A549 (cell line): ENCODE data around the gene DSG2. TPM values are rescaled to one million over a fixed set of nuclear protein-coding genes. Genes with fewer than 3 reads are reported as not detected.

Source experiments
- ATAC-seq, 2 experiments: fragments of 200-7000 bp in 1 of 2; fragments of >200 bp in 1 of 2; cut with Nextera tagmentation in 1 of 2; cut with Tn5 transposase in 1 of 2; 3 replicates each; pipeline versions ENCODE4 v1.8.0 to v1.9.1; 2018 to 2020; ENCODE audit warnings: mild to moderate bottlenecking in 1 of 2, moderate library complexity in 1 of 2
- CTCF ChIA-PET: fragments of 300-600 bp; sonication (Branson Sonifier 250); formaldehyde crosslinking; extraction: SDS; loops from one replicate; lab custom pipeline; 2021; ENCODE audit warnings: antibody characterized with exemption, inconsistent platforms; lab: Yijun Ruan, JAX
- POLR2A ChIA-PET: fragments of 350-600 bp; formaldehyde crosslinking; extraction: SDS; loops from one replicate; lab custom pipeline; 2021; ENCODE audit warnings: antibody characterized with exemption, inconsistent platforms; lab: Yijun Ruan, JAX
- DNase-seq, 2 experiments: peaks; one replicate each; pipeline versions ENCODE4 v3.0.0 to v3.0.0-alpha.2; 2011 to 2016; ENCODE audit warnings: low read depth in 1 of 2, low spot score in 1 of 2
- FAIRE-seq: peaks from 2 replicates; lab custom pipeline; 2011; peaks lifted over from hg19 to GRCh38; lab: Jason Lieb, UNC
- H3K27ac ChIP-seq, 2 experiments: fragments of >200 bp; sonication (Bioruptor Twin); formaldehyde crosslinking; 3 replicates each; pipeline ENCODE4 v1.5.1; 2016 to 2017
- H3K4me1 ChIP-seq: fragments of >200 bp; sonication (Bioruptor Twin); formaldehyde crosslinking; 3 replicates; pipeline ENCODE4 v1.6.1; 2016
- H3K4me2 ChIP-seq: fragments of >200 bp; sonication (Bioruptor Twin); formaldehyde crosslinking; 3 replicates; pipeline ENCODE4 v1.6.1; 2016
- H3K4me3 ChIP-seq: fragments of >200 bp; sonication (Bioruptor Twin); formaldehyde crosslinking; 3 replicates; pipeline ENCODE4 v1.5.1; 2016
- H3K9me3 ChIP-seq: fragments of >200 bp; sonication (Bioruptor Twin); formaldehyde crosslinking; 3 replicates; pipeline ENCODE4 v1.6.1; 2016
- BHLHE40 ChIP-seq: IDR thresholded peaks from 2 replicates; pipeline ENCODE4 v1.6.1; 2012; ENCODE audit warnings: low read depth, low read length, inconsistent platforms
- CBX8 ChIP-seq: fragments of 200-600 bp; sonication (generic); IDR thresholded peaks from 2 replicates; pipeline ENCODE4 v1.6.1; 2016
- CHD2 ChIP-seq: fragments of 150-350 bp; IDR thresholded peaks from 2 replicates; pipeline ENCODE4 v1.6.1; 2014; ENCODE audit warnings: low read length; ENCODE audit not compliant: partially characterized antibody
- FOSL2 ChIP-seq, 2 experiments: fragments of 450-650 bp in 1 of 2; fragments of >200 bp in 1 of 2; sonication (Bioruptor Twin) in 1 of 2; formaldehyde crosslinking; IDR thresholded peaks; 2 replicates each; pipeline versions ENCODE4 v1.5.0 to v1.6.1; 2016 to 2020; ENCODE audit warnings: mild to moderate bottlenecking in 1 of 2, moderate library complexity in 1 of 2
- HOXA7 ChIP-seq: fragments of 250-450 bp; sonication (Bioruptor Pico); IDR thresholded peaks from 2 replicates; pipeline ENCODE4 v1.5.0; 2020; ENCODE audit warnings: mild to moderate bottlenecking, moderate library complexity
- JUN ChIP-seq, 2 experiments: fragments of >200 bp; sonication (Bioruptor Twin); formaldehyde crosslinking; IDR thresholded peaks; 2 replicates in 1 of 2; 3 replicates in 1 of 2; pipeline ENCODE4 v1.6.1; 2016 to 2017
- KDM1A ChIP-seq: fragments of 200-600 bp; sonication (generic); IDR thresholded peaks from 2 replicates; pipeline ENCODE4 v1.6.1; 2016; ENCODE audit warnings: low read depth, mild to moderate bottlenecking
- KDM5A ChIP-seq: fragments of 200-600 bp; sonication (generic); IDR thresholded peaks from 2 replicates; pipeline ENCODE4 v1.6.1; 2016; ENCODE audit warnings: antibody characterized with exemption, mild to moderate bottlenecking
- MAFK ChIP-seq: fragments of 450-650 bp; IDR thresholded peaks from 2 replicates; pipeline ENCODE4 v1.6.1; 2014; ENCODE audit not compliant: partially characterized antibody
- MAX ChIP-seq: IDR thresholded peaks from 2 replicates; pipeline ENCODE4 v1.6.1; 2012
- MAZ ChIP-seq: fragments of 150-350 bp; IDR thresholded peaks from 2 replicates; pipeline ENCODE4 v1.6.1; 2014; ENCODE audit warnings: antibody characterized with exemption, low read depth, low read length, borderline replicate concordance
- MYC ChIP-seq: IDR thresholded peaks from 2 replicates; pipeline ENCODE4 v1.6.1; 2012; ENCODE audit warnings: mild to moderate bottlenecking, inconsistent platforms, low read length, improper control_type of control experiment, borderline replicate concordance
- NPAS2 ChIP-seq: fragments of 250-450 bp; sonication (Bioruptor Pico); IDR thresholded peaks from 2 replicates; pipeline ENCODE4 v1.8.0; 2022; ENCODE audit warnings: mild to moderate bottlenecking, moderate library complexity, borderline replicate concordance
- NR3C1 ChIP-seq: fragments of >200 bp; sonication (Bioruptor Twin); formaldehyde crosslinking; IDR thresholded peaks from 3 replicates; pipeline ENCODE4 v1.6.1; 2017
- PBX3 ChIP-seq: IDR thresholded peaks from 2 replicates; pipeline ENCODE4 v1.6.1; 2012
- PHF8 ChIP-seq: fragments of 200-600 bp; sonication (generic); IDR thresholded peaks from 2 replicates; pipeline ENCODE4 v1.6.1; 2016; ENCODE audit warnings: low read depth, mild to moderate bottlenecking, antibody characterized with exemption, moderate library complexity, borderline replicate concordance
- POLR2AphosphoS2 ChIP-seq: conservative IDR thresholded peaks from 2 replicates; pipeline ENCODE4 v1.6.1; 2012; ENCODE audit warnings: low read length, improper control_type of control experiment, inconsistent platforms
- RCOR1 ChIP-seq: fragments of 150-350 bp; IDR thresholded peaks from 2 replicates; pipeline ENCODE4 v1.6.1; 2014; ENCODE audit warnings: antibody characterized with exemption, low read length, low read depth
- REST ChIP-seq: fragments of 200-600 bp; sonication (generic); IDR thresholded peaks from 2 replicates; pipeline ENCODE4 v1.6.1; 2016; ENCODE audit warnings: antibody characterized with exemption, mild to moderate bottlenecking, moderate library complexity
- RFX5 ChIP-seq: fragments of 450-650 bp; IDR thresholded peaks from 2 replicates; pipeline ENCODE4 v1.7.1; 2014; ENCODE audit warnings: antibody characterized with exemption, mild to moderate bottlenecking, moderate library complexity
- SREBF2 ChIP-seq: fragments of 450-650 bp; IDR thresholded peaks from 2 replicates; pipeline ENCODE4 v1.6.1; 2014; ENCODE audit warnings: mild to moderate bottlenecking, moderate library complexity
- TFCP2L1 ChIP-seq: fragments of 250-450 bp; sonication (Bioruptor Pico); IDR thresholded peaks from 2 replicates; pipeline ENCODE4 v1.5.0; 2021; ENCODE audit warnings: mild to moderate bottlenecking
- ZC3H11A ChIP-seq: fragments of 450-650 bp; IDR thresholded peaks from 2 replicates; pipeline ENCODE4 v1.6.1; 2014; ENCODE audit warnings: antibody characterized with exemption, mild to moderate bottlenecking
- WGBS: methylation state at CpG from one replicate; pipeline ENCODE4 v1.1.6; 2017; ENCODE audit errors: missing lambda C conversion rate; 5-methylcytosine and 5-hydroxymethylcytosine counted together
- polyA plus RNA-seq, 4 experiments: library from polyadenylated mRNA; depleted of rRNA in 3 of 4; stranded (reverse); fragments of >200 nt; fragmentation: RNase III in 1 of 4; extraction: RNeasy Plus Mini Kit Qiagen cat#74134 plus additional on column Dnase treatment in 1 of 4; gene quantifications; 2 replicates in 3 of 4; 3 replicates in 1 of 4; pipeline ENCODE4 v1.2.3, GENCODE V29; 2011 to 2017
- TF ChIP-seq, protein P1 (sequence below): fragments of >200 bp; sonication (Bioruptor Twin); formaldehyde crosslinking; IDR thresholded peaks from 2 replicates; pipeline ENCODE4 v1.6.1; 2016
- TF ChIP-seq, protein P2 (sequence below): fragments of >200 bp; sonication (Bioruptor Twin); formaldehyde crosslinking; IDR thresholded peaks from 3 replicates; pipeline ENCODE4 v1.5.1; 2016

The DSG2 gene
- polyA plus RNA-seq, 2 of the 4 experiments (the other 2 are of a cell fraction): 40.0 to 91.7 TPM

DNA sequence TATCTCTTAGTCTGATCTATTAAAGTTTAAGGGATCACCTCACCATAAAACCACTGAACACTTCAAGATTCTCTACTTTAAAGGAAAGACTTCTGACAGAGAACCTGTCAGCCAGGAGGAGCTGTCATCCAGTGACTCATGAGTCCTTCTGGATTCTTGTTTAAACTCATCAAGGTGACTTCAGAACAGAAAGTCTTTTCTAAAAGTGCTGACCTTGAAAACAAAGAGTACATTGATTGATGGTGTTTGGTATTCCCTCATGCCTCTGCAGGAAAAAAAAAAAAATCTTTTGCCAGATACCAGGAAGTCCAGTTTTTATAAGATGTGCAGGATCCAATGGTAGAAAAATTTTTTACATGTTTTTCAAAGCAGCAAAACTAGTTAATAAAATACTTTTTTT, 12.3 kb downstream of the DSG2 start:
- no peak overlapping the region for H3K4me3 ChIP-seq
- TF ChIP-seq RCOR1 (no peak), KDM1A (no peak), MAZ (no peak), MAFK (no peak), RFX5 (no peak), REST (no peak), CBX8 (no peak), JUN (IDR thresholded peaks at IDR 0.05) (no peak), CHD2 (no peak), PBX3 (no peak)
- TF ChIP-seq, protein P1, sequence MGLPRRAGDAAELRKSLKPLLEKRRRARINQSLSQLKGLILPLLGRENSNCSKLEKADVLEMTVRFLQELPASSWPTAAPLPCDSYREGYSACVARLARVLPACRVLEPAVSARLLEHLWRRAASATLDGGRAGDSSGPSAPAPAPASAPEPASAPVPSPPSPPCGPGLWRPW: no peak
- TF ChIP-seq, all 56 proteins: peak for 0
- ChIA-PET POLR2A (no interaction called here), CTCF (interaction anchor here (0.7 kb wide), 3 partner anchors 13 to 86 kb away, joined by 3 to 5 read pairs (median 4); no protein-coding TSS in a partner anchor)
- no peak for FAIRE-seq
- Histone ChIP-seq H3K9me3 (no peaks in the 10 kb centered on the region), H3K4me1 (peaks cover 60% of the 10 kb centered on the region), H3K27ac (no peak overlapping the region; a peak in 1 of 6 replicates), H3K4me2 (peak overlapping the region; percentile 69; the same call in 1 of the 3 replicates)
- ATAC-seq: no peak
- no peak for DNase-seq

DNA sequence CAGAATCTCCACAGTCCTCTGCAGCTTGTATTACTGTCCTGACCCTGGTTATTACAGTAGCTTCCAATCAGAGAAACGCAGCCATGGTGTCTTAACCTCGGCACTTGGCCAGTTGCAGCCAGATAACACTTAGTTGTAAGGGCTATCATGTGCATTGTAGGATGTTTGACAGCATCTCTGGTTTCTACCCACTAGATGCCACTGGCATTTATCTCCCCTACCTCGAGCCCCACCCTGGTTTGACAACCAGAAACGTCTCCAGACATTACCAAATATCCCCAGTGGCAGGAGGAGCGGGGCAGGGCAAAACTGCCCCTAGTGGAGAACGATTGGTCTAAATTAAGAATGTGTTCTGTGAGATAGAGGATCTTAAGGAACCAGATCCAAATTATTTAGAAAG, 13.1 kb downstream of the DSG2 start:
- CTCF ChIA-PET: interaction anchor here (0.7 kb wide), 3 partner anchors 14 to 86 kb away, joined by 3 to 5 read pairs (median 4); no protein-coding TSS in a partner anchor
- DNase-seq (no peak), FAIRE-seq (no peak), ATAC-seq (peak in 1 of 2 experiments; percentile 40; a peak in 1 of 6 replicates)
- 58% methylated on average over 6 of the region's 6 CpGs for WGBS
- H3K27ac ChIP-seq: peak overlapping the region; percentile 71 to 90; a peak in 4 of 6 replicates
- H3K4me3 ChIP-seq: no peak overlapping the region
- H3K4me2 ChIP-seq: peak overlapping the region; percentile 69; the same call in 2 of the 3 replicates
- POLR2A ChIA-PET: no interaction called here
- peaks cover 60% of the 10 kb centered on the region for H3K4me1 ChIP-seq
- H3K9me3 ChIP-seq: no peaks in the 10 kb centered on the region
- TF ChIP-seq, protein P2, sequence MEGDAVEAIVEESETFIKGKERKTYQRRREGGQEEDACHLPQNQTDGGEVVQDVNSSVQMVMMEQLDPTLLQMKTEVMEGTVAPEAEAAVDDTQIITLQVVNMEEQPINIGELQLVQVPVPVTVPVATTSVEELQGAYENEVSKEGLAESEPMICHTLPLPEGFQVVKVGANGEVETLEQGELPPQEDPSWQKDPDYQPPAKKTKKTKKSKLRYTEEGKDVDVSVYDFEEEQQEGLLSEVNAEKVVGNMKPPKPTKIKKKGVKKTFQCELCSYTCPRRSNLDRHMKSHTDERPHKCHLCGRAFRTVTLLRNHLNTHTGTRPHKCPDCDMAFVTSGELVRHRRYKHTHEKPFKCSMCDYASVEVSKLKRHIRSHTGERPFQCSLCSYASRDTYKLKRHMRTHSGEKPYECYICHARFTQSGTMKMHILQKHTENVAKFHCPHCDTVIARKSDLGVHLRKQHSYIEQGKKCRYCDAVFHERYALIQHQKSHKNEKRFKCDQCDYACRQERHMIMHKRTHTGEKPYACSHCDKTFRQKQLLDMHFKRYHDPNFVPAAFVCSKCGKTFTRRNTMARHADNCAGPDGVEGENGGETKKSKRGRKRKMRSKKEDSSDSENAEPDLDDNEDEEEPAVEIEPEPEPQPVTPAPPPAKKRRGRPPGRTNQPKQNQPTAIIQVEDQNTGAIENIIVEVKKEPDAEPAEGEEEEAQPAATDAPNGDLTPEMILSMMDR: peak; percentile 10; the same call in 1 of the 3 replicates
- no peak for TF ChIP-seq NPAS2

DNA sequence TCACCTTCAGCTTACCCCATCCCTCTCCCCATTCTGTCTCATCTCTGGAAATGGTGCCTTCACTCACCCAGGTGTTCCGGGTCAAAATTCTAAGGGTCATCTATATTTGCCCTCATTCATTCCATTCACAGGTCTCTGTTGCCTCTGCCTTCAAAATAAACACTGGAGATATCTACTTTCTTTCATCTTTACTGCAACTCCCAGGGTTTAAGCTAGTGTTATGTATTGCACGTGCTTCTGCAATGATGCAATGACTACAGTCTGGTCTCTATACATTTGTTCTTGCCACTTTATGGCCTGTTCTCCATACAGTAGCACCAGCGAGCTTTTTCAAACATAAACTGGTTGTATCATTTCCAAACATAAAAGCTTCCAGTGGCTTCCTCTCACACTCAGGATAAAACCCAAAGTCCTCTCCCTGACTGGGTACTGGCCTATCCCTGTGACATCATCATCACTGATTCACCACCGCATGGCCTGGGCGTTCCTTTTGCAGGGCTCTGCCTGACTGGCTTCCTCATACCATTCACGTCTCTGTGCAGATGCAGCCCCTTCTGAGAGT, 14.3 kb downstream of the DSG2 start:
- peaks cover 60% of the 10 kb centered on the region for H3K4me1 ChIP-seq
- ATAC-seq: peak; percentile 98 to 99
- TF ChIP-seq POLR2AphosphoS2 (no peak), NR3C1 (no peak), BHLHE40 (no peak), MYC (peak; percentile 83; the same call in 1 of the 2 replicates), CBX8 (no peak), HOXA7 (no peak), ZC3H11A (no peak), TFCP2L1 (no peak), KDM5A (no peak), SREBF2 (no peak), MAX (peak; percentile 84), CHD2 (no peak), FOSL2 (IDR thresholded peaks at IDR 0.05) (no peak), FOSL2 (CRISPR knock-in tag; IDR thresholded peaks at IDR 0.05) (peak; percentile 74), PHF8 (no peak)

More for the DNA sequence above, 14.3 kb downstream of the DSG2 start:
- POLR2A ChIA-PET: no interaction called here
- DNase-seq (peak; percentile 58 to 85), FAIRE-seq (no peak)
- WGBS: 30% methylated on average over 6 of the region's 6 CpGs
- peak overlapping the region; percentile 71 to 90 for H3K27ac ChIP-seq
- no peak overlapping the region for H3K4me3 ChIP-seq
- no peaks in the 10 kb centered on the region for H3K9me3 ChIP-seq
- CTCF ChIA-PET: interaction anchor here (0.7 to 3.1 kb wide), 4 partner anchors 12 to 88 kb away, joined by 3 to 16 read pairs (median 4); no protein-coding TSS in a partner anchor
- peak overlapping the region; percentile 69 for H3K4me2 ChIP-seq
